HepG2 (cell line): ENCODE measurements around the gene ANKS3.

ENCODE experiments used
- MAFF ChIP-seq: IDR thresholded peaks from 2 replicates; pipeline ENCODE4 v1.6.1; 2011; ENCODE audit warnings: low read depth, low read length, improper control_type of control experiment
- TF ChIP-seq, protein P1 (sequence below): sonication (generic); formaldehyde crosslinking; IDR thresholded peaks from 2 replicates; pipeline ENCODE4 v1.4.0; 2020; ENCODE audit warnings: missing genetic modification reagents, borderline replicate concordance
- TF ChIP-seq, protein P2 (sequence below): sonication (generic); formaldehyde crosslinking; IDR thresholded peaks from 2 replicates; pipeline ENCODE4 v1.5.0; 2020; ENCODE audit warnings: mild to moderate bottlenecking, missing genetic modification reagents

DNA sequence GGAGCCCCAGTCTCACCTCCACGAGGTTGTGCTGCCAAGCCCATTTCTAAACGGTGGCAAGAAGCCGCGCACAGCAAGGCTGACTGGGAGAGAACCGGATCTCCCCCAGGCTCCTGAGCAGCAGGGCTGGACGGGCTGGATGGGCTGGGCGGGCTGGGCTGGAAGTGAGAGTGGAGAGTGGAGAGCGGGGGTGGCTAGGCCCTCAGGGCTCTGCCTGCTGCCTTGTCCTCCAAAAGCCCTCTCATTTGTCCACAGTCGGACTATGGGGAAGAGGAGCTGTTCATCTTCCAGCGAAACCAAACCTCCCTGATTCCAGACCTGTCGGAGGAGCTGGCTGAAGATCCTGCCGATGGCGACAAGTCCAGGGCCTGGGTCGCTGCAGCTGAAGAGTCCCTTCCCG is 3.5 kb upstream of the ANKS3 start:
- TF ChIP-seq, protein P1, sequence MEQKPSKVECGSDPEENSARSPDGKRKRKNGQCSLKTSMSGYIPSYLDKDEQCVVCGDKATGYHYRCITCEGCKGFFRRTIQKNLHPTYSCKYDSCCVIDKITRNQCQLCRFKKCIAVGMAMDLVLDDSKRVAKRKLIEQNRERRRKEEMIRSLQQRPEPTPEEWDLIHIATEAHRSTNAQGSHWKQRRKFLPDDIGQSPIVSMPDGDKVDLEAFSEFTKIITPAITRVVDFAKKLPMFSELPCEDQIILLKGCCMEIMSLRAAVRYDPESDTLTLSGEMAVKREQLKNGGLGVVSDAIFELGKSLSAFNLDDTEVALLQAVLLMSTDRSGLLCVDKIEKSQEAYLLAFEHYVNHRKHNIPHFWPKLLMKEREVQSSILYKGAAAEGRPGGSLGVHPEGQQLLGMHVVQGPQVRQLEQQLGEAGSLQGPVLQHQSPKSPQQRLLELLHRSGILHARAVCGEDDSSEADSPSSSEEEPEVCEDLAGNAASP, result no peak
- TF ChIP-seq, protein P2, sequence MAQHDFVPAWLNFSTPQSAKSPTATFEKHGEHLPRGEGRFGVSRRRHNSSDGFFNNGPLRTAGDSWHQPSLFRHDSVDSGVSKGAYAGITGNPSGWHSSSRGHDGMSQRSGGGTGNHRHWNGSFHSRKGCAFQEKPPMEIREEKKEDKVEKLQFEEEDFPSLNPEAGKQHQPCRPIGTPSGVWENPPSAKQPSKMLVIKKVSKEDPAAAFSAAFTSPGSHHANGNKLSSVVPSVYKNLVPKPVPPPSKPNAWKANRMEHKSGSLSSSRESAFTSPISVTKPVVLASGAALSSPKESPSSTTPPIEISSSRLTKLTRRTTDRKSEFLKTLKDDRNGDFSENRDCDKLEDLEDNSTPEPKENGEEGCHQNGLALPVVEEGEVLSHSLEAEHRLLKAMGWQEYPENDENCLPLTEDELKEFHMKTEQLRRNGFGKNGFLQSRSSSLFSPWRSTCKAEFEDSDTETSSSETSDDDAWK, result no peak
- TF ChIP-seq MAFF, result no peak
